SK-N-SH (cell line): ENCODE results near the gene SLC17A6.

Source experiments
- CTCF ChIP-seq: fragments of 200-600 bp; sonication (generic); IDR thresholded peaks from 2 replicates; pipeline ENCODE4 v1.6.1; 2017; ENCODE audit warnings: antibody characterized with exemption, mild to moderate bottlenecking, moderate library complexity
- FOSL2 ChIP-seq: IDR thresholded peaks from 2 replicates; pipeline ENCODE4 v1.4.0; 2012; ENCODE audit warnings: low read depth, mild to moderate bottlenecking, moderate library complexity, borderline replicate concordance
- GABPA ChIP-seq: IDR thresholded peaks from 2 replicates; pipeline ENCODE4 v1.4.0; 2012; ENCODE audit warnings: low read depth, mild to moderate bottlenecking
- MAX ChIP-seq: IDR thresholded peaks from 2 replicates; pipeline ENCODE4 v1.4.0; 2012; ENCODE audit warnings: low read depth
- NFIC ChIP-seq: IDR thresholded peaks from 2 replicates; pipeline ENCODE4 v1.4.0; 2012; ENCODE audit warnings: borderline replicate concordance
- RCOR1 ChIP-seq: fragments of 150-350 bp; IDR thresholded peaks from 2 replicates; pipeline ENCODE4 v1.6.1; 2017; ENCODE audit warnings: antibody characterized with exemption, low read length

- no peak for TF ChIP-seq CTCF
- TF ChIP-seq RCOR1, result no peak
- no peak for TF ChIP-seq NFIC
- TF ChIP-seq FOSL2, result no peak
- no peak for TF ChIP-seq GABPA
- no peak for TF ChIP-seq MAX
These were observed 33.0 kb downstream of the SLC17A6 start for GRCh38 chr11:22371160-22371559.
